GM18508 (cell line): ENCODE data around the gene VGF.
"Not testable (repeated sequence)": the region's sequence is repeated elsewhere in the genome, so short reads cannot be mapped to it uniquely, and the experiment has no call there.

Source experiments
- ATAC-seq: cut with Tn5 transposase; IDR thresholded peaks from one replicate; pipeline ENCODE4 v1.9.1; 2021; ENCODE audit warnings: moderate number of reproducible peaks; ENCODE audit not compliant: insufficient read depth, unreplicated experiment

The VGF gene

DNA sequence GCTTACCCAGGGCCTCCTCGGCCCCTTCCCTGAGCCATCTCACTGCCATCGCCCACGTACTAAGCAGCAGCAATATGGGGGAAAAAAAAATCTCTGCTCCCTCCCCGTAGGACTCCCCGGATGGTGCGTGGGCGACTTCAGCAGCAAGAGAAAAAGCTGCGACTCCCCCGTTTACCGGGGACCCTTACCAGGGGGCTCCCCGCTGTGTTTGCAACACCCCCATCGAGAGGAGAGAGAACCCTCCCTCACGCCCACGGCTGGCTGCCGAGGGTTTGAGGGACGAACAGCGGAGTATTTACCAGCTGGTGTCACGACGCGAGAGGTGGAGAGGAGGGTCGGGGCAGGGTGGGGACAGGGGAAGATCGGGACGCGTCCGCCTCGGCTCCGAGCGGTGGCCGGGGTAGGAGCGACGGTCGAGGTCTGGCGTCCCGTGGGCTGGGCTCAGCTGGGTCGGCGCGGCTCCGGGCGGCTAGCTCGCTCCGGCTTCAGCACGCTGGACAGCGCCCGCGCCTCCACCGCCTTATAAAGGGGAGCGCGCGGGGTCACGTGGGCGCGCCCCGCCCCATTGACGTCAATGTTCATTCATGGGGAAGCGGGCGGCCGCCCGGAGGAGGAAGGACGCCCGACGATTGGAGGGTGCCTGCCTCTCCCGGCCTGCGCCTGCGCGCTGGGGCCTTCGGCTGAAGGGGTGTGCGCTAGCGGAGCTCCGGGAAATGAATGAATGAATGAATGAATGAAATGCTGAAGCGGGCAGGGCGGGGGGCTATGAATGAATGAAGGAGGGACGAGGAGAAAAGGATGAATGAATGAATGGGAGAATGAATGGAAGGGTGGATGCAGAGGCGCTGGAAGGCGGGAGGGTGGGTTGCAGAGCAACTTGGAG is at the start of gene VGF:
Gene VGF (minus strand): TSS at position 495 of the 883 bp plus-strand sequence. CDS start 726 bp downstream, outside the sequence.
- ATAC-seq, result no peak

DNA sequence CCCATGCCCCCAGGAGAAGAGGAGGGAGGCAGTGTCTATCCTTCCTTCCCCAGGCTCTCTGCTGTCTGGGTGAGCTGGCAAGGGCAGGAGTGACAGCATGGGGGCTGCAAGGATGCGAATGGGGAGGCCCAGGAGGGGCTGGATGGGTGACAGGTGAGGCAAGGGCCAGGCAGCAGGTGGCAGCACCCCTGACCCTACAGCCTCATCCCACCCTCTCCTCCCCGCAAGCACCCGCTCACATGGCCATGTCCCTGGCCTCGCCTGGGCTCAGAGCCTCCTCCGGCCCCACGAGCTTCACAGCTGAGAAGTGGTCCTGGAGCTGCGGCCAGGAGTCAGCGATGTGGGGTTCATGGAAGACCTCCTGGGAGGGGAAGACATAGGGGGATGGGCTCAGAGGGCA is 46.6 kb upstream of the VGF start:
- ATAC-seq, result no peak

DNA sequence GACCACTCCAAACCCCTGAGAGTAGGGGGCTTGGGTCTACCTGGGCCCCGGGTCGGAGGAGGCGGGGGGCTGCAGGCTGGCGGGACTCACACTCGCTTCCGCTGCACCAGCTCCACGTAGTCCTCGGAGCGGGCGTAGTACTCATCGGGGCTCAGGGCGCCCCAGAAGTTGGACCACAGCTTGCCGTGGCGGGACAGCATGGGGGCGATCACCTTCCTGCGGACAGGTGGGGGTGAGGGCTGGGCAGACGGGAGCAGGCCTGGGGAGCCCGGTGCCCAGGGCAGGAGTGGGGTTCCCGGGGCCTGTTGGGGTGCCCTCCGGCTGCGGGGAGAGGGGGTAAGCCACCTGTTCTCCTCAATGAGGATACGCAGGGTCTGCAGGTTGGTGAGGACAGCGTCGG is 46.1 kb upstream of the VGF start:
- no peak for ATAC-seq

DNA sequence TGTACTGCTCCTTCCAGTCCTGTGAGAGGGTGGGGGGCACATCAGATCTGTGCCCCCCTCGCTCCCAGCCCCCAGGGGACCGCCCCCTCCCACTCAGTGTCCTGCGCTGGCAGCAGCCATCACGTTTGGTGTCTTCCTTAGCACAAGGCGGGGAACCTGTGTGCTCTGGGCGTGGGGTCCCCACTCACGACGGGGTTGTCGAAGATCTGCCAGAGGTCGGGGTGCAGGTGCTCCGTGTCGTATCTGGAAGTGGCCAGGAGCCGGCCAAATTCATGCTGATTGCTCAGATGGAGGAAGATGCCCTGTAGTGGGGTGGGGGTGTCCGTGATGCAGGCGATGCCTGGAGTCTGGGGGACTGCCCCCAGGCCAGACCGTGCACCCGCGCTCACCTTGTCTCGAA is 44.8 kb upstream of the VGF start:
- ATAC-seq, result no peak

DNA sequence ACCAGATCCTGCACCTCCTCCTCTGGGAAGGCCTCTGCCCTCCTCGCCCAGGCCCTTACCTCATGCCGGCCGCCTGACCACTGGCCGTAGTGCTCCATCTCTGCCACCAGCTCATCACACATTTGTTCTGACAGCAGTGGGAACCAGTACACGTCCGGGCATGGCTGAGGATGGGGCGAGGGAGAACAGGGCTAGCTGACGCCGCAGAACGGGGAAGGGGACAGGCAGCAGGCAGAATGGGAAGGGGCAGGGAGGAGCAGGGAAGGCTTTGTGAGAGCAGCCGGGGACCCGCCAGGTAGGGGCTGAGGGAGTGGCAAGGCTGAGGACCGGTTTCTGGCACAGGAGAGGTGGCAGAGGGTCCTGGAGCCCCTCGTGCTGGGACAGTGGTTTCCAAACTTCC is 43.4 kb upstream of the VGF start:
- no peak for ATAC-seq

DNA sequence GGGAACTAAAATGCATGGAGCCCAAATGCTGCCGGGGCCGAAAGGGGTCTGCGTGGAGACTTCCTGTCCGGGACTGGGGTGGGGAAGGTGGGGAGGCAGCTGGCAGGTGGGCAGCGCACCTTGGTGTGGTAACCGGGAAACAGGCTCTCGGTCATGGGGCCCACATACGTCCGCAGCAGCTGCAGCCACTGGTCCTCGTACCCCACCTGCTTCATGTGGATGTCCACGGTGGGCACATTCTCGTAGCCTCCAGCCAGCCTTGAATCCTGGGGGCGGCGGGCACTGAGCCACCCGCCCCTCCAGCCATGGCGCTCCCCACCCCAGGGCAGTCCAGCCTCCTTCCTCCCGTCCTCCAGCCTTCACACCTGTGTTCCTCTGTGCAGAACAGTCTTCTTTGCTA is 42.1 kb upstream of the VGF start:
- no peak for ATAC-seq

DNA sequence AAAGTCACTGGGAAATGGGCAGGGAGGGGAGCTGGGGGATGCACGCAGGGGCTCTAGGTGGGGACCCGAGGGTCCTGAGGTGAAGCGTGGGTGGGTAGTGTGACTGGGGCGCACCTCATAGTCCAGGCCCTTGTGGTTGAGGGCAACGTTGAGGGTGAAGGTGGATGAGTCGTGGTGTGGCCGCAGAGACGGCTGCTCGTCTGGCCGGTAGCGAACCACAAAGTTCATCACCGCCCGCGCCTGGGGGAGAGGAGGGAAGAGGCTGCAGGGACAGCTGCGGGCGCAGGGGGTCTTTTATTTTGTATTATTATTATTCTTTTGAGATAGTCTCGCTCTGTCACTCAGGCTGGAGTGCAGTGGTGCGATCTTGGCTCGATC is 41.3 kb upstream of the VGF start:
- no peak for ATAC-seq

DNA sequence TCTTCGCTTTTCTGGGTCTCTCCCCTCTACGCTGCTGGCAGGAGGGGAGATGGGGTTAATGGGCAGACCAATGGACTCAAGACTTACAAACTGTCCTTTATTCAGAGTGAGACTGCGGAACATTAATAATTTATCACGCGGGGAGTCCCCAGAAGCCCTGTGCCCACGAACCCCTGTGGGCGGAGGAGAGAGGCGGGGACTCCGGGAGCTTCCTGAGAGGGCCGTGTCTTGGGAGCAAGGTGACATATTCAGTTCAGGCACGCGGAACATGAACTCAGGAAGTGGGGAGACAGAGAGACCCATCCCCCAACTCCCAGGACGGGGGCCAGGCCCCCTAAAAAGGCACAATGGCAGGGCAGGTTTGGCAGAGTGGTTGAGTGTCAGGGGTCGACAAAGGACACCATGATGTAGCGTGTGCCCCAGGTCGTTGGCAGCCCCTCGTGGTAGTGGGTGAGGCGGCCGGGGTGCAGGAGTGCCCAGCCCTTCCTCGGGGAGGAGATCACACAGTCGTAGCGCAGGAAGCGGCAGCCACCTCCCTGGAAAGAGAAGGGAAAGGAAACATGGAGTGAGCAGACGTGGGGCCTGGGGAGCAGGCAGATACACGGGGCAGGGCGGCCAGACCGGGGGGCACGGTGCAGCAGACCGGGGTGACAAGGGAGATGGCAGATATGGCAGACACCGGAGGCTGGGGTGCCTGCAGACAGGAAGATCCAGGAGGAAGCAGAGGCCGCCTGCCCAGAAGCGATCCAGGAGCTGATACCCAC is 40.7 kb upstream of the VGF start:
- ATAC-seq, result no peak

DNA sequence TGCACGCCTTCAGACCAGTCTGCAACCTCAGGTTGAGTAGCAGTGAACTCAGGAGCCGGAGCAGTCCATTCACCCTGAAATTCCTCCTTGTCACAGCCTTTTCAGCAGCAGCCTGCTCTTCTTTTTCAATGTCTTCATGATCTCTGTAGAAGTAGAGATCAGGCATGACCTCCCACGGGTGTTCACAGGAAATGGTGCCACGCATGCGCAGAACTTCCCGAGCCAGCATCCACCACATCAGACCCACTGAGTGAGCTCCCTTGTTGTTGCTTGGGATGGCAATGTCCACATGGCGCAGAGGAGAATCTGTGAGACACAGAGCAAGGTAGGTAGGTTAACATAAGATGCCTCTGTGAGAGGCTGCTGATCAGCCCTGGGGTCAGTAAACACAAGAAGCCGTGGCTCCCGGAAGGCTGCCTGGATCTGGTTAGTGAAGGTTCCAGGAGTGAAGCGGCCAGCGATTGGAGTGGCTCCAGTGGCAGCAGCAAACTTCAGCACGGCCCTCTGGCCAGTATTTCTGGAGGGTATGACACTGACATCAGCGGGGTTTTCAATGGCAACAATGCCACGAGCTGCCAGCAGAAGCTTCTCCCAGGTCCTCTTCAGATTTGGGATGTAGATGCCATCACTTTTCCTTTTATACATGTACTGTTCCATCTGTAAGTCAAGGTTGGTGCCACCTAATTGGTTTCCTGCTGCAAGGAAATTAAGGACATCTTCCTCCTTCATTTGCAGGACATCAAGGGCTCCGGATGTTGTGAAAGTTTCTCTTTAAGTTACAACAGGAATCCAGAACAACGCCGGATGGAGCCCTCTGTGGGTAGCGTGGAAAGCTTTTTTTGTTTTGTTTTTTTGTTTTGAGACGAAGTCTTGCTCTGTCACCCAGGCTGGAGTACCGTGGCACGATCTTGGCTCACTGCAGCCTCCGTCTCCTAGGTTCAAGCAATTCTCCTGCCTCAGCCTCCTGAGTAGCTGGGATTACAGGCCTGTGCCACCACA is 38.7 kb upstream of the VGF start:
- not testable (repeated sequence) for ATAC-seq

DNA sequence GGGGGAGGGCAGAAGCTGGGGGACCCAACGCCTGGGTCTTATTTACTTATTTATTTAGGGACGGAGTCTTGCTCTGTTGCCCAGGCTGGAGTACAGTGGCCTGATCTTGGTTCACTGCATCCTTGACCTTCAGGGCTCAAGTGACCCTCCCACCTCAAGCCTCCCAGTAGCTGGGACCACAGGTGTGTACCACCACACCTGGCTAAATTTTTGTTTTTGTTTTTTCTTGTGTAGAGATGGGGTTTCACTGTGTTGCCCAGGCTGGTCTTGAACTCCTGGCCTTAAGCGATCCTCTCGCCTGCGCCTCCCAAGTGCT is 37.2 kb upstream of the VGF start:
- ATAC-seq, result no peak

DNA sequence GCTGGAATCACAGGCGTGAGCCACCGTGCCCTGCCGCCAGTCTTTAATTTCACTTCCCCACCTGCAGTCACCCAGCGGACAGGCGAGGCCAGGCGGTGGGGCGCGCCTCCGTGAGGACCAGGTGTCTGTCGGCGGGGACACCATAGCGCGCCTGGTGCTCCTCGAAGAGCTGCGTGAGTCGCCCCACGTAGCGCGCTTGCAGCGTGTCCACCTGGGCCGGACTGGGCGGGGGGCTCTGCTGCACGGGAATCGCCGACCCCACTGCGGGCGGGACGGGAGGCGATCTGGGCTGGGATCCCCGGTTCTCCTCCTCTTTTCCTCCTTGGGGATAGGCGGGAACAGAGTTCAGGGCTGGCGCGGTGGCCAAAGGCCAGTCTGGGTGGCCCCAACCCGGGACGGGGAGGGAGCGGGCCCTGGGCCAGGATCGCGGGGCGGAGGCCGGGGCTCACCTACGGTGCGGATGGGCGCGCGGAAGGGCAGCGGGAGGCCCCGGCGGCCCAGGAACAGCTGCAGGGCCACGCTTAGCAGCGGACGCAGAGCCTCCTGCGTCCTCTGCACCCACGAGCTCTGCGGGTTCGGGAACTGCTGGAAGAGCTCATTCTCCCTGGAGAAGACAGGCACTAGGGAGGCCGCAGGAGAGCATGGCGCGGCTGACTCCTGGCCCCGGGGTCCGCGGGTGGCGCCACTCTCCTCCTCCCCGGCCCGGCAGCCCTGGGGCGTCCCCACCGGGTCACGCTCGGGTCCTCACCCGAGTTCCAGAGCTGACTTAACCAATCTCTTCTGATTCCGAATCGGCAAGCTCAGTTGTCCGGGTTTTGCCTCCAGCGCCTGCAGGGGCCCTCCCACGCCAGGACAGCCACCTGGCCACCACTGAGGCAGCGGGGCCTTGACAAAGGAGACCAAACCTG is 36.6 kb upstream of the VGF start:
- no peak for ATAC-seq

DNA sequence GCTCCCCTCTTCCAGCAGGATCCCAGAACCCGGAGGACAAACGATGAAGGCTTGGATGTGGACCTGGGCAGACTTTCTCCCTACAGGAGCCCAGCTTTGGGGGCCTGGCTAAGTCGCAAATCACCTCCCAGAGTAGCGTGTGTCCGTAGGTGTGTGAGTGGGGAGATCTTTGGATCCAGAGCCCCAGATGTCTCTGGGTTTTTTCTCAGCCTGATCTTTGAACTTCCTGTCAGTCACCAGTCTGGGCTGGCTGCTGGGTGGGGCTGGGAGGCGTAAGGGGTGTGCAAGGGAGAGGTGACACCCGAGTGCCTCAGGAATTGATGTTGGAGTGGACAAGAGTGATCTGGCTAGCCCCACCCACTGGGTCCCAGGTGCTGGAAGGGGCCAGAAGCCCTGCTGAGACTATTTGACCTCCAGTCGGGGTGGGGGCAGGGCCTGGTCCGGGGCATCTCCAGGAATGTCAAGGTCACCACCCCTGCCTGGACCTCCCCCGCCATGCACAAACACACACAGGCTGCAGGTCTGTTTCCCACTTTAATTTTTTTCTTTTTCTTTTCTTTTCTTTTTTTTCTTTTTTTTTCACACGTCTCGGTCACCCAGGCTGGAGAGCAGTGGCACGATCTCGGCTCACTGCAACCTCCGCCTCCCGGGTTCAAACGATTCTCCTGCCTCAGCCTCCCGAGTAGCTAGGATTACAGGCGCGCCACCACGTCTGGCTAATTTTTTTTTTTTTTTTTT is 35.7 kb upstream of the VGF start, which contains the start of gene MOGAT3:
Gene MOGAT3 (minus strand): TSS at position 175 of the 738 bp plus-strand sequence. CDS start 182 bp downstream, outside the sequence.
- no peak for ATAC-seq

DNA sequence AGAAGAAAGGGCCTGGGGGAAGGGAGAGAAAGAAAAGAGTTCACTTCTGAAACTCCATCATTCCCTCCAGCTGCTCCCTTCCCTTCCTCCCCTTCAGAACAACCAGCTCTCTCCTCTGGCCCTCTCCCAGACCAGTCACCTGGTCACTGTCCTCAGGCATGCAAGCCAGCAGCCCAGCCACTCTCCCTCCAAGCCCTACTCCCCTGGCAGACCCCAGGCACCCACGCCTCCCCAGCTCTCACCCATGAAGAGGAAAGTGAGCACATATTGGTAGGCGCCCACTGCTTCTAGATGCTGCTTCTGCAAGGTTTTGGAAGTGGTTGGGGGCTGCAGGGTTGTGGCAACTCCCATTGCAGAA is 35.1 kb upstream of the VGF start:
- no peak for ATAC-seq

DNA sequence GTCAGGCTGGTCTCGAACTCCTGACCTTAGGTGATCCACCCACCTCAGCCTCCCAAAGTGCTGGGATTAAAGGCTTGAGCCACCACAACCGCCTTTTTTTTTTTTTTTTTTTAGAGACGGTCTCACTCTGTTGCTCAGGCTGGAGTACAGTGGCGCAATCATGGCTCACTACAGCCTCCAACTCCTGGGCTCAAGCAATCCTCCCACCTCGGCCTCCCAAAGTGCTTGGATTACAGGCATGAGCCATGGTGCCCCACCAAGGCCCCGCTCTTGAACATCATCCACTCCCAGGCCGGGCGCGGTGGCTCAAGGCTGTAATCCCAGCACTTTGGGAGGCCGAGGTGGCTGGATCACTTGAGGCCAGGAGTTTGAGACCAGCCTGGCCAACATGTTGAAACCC is 34.2 kb upstream of the VGF start:
- not testable (repeated sequence) for ATAC-seq

DNA sequence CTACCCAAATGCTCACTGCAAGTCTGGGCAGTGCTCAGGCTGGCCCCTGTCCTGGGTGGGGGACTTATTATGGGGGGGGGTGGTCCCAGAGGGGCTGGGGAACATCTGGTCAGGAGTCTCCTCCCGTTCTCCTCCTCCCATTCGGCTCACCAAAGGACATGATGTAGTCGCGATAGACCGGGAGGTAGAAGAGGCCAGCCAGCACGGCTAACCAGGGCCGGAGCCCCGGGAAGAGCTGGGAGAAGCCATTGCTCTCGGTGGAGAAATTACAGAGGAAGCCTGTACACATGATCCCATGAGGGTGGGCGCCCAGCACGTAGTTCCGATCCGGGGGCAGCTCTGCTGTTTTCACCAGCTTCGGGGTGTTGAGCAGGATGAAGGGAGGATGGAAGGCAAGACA is 33.1 kb upstream of the VGF start:
- ATAC-seq, result no peak

DNA sequence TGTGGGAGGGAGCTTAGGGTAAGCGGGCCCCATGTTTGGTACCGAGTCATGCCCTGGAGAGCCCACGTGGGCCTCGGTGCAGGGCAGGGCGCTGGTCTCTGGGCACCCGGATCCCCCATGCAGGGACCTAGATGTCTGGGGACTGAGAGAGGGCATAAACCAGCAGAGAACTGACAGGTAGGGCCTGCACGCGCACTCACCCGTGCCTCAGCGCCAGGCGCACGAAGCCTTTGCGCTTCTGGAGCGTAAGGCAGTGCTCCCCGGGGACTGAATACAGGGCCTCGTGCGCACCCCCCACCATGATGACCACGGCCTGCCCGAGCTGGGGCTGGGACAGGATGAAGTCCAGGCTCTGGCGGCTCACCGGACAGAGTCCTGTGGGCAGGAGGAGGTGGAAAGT is 32.6 kb upstream of the VGF start:
- ATAC-seq, result no peak

DNA sequence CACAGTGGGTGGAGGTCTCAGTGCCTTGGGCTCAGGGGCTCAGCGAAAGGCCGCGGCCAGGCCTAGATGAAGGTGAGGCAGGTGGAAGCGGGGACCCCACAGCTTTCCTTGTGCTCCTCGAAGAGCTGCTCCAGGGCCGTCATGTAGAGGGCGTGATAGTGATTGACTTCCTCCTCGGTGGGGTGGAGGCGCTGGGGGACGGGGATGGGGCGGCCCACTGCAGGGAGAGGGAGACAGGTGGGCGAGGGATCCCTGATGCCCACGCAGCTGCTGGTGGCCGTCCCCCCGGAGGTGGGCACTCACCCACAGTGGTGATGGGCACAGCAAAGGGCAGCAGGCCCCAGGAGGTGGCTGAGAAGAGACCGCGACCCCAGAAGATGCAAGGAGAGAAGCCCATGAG is 30.5 kb upstream of the VGF start:
- no peak for ATAC-seq

DNA sequence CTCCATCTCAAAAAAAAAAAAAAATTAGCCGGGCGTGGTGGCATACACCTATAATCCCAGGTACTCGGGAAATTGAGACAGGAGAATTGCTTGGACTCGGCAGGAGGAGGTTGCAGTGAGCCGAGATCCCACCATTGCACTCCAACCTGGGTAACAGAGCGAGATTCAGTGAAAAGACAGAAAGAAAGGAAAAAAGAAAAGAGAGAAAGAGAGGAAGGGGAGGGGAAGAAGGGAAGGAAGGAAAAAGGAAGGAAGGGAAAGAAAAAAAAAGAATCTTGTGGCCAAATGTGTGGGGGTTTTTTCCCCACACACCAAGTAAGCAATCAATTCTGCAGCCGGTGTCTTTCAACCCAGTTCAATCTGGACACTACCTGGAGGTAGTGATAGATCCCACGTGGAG is 23.7 kb upstream of the VGF start:
- ATAC-seq, result no peak

DNA sequence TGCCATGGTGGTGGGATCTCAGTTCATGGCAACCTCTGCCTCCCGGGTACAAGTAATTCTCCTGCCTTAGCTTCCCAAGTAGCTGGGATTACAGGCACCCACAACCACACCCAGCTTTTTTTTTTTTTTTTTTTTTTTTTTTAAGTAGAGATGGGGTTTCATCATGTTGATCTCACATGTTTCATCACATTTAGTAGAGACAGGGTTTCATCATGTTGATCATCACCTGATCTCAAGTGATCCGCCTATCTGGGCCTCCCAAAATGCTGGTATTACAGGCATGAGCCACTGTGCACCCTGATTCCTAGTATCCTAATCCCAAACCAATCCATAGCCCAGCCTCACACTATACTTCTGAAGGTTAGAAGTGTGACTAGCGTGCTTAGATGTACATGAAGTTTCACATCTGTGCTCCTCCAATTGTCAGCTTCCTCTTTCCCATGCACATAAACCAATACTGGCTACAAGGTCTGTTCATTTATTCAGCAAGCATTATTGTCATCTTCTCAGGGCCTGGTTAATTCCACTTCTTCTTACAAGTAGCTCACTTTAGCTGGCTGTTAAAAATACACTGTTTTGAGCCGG is 21.6 kb upstream of the VGF start:
- no peak for ATAC-seq
